Neuronal stem cell (in vitro differentiated cells): Measurements from ENCODE around the gene TRPM3.

Experiments used
- DNase-seq: peaks from one replicate; pipeline ENCODE4 v3.0.0-alpha.2; 2013; ENCODE audit warnings: low spot score
- H2AFZ ChIP-seq: one replicate; pipeline ENCODE4 v1.6.1; 2013; ENCODE audit warnings: mild to moderate bottlenecking, low read length, inconsistent platforms
- H2AK5ac ChIP-seq: 2 replicates; pipeline ENCODE4 v1.6.1; 2013; ENCODE audit warnings: low read depth, mild to moderate bottlenecking, inconsistent platforms, low read length, moderate library complexity, mixed read lengths
- H2BK120ac ChIP-seq: 2 replicates; pipeline ENCODE4 v1.6.1; 2013; ENCODE audit warnings: low read depth, mild to moderate bottlenecking, inconsistent platforms, low read length, moderate library complexity, mixed read lengths
- H2BK12ac ChIP-seq: one replicate; pipeline ENCODE4 v1.6.1; 2013; ENCODE audit warnings: low read length, inconsistent platforms
- H2BK15ac ChIP-seq: 2 replicates; pipeline ENCODE4 v1.6.1; 2013; ENCODE audit warnings: mild to moderate bottlenecking, low read length, inconsistent platforms, mixed read lengths
- H2BK5ac ChIP-seq: one replicate; pipeline ENCODE4 v1.6.1; 2013; ENCODE audit warnings: inconsistent platforms, mild to moderate bottlenecking, low read length, moderate library complexity
- H3K14ac ChIP-seq: one replicate; pipeline ENCODE4 v1.6.1; 2013; ENCODE audit warnings: low read length, inconsistent platforms
- H3K18ac ChIP-seq: 2 replicates; pipeline ENCODE4 v1.6.1; 2013; ENCODE audit warnings: low read length, inconsistent platforms
- H3K23ac ChIP-seq: 2 replicates; pipeline ENCODE4 v1.6.1; 2013; ENCODE audit warnings: low read depth, mild to moderate bottlenecking, mixed read lengths, low read length, inconsistent platforms; ENCODE audit not compliant: poor library complexity
- H3K27ac ChIP-seq: replicated peaks from 3 replicates; pipeline ENCODE4 v1.5.1; 2013; ENCODE audit warnings: low read length, inconsistent platforms
- H3K27me3 ChIP-seq, 3 experiments: 2 replicates each; pipeline ENCODE4 v1.6.1; 2013; ENCODE audit warnings: low read length in 3 of 3, mild to moderate bottlenecking in 2 of 3, inconsistent platforms in 1 of 3, low read depth in 1 of 3, mixed read lengths in 1 of 3, moderate library complexity in 1 of 3; ENCODE audit not compliant: control insufficient read depth in 3 of 3, insufficient read depth in 3 of 3
- H3K36me3 ChIP-seq, 2 donors: replicated peaks in 1 of 2; 2 replicates each; pipeline ENCODE4 v1.6.1; 2013; ENCODE audit warnings: low read length in 2 of 2; ENCODE audit not compliant: control insufficient read depth in 2 of 2, insufficient read depth in 2 of 2
- H3K4ac ChIP-seq: 2 replicates; pipeline ENCODE4 v1.6.1; 2013; ENCODE audit warnings: inconsistent platforms, mild to moderate bottlenecking, low read length, moderate library complexity
- H3K4me1 ChIP-seq, 2 donors: 1 replicate in 1 of 2; 2 replicates in 1 of 2; pipeline ENCODE4 v1.6.1; 2013; ENCODE audit warnings: low read length in 2 of 2, low read depth in 1 of 2; ENCODE audit not compliant: control insufficient read depth in 2 of 2, insufficient read depth in 1 of 2
- H3K4me2 ChIP-seq: one replicate; pipeline ENCODE4 v1.6.1; 2013; ENCODE audit warnings: mild to moderate bottlenecking, low read length, inconsistent platforms; ENCODE audit not compliant: insufficient read depth, poor library complexity, severe bottlenecking
- H3K4me3 ChIP-seq, 2 donors: 2 replicates each; pipeline ENCODE4 v1.5.1; 2013; ENCODE audit warnings: low read length in 2 of 2, mild to moderate bottlenecking in 2 of 2, inconsistent platforms in 1 of 2, moderate library complexity in 1 of 2
- H3K79me1 ChIP-seq: one replicate; pipeline ENCODE4 v1.6.1; 2013; ENCODE audit warnings: low read depth, mild to moderate bottlenecking, inconsistent platforms, low read length, moderate library complexity
- H3K9ac ChIP-seq: one replicate; pipeline ENCODE4 v1.6.1; 2013; ENCODE audit warnings: mild to moderate bottlenecking, low read depth, low read length, inconsistent platforms; ENCODE audit not compliant: poor library complexity
- H3K9me3 ChIP-seq, 2 donors: replicated peaks in 1 of 2; 2 replicates each; pipeline versions ENCODE3 to v1.6.1; 2013; ENCODE audit warnings: low read length in 2 of 2, mild to moderate bottlenecking in 2 of 2, inconsistent platforms in 1 of 2, low read depth in 1 of 2, mixed read lengths in 1 of 2, moderate library complexity in 1 of 2; ENCODE audit not compliant: control insufficient read depth in 2 of 2, insufficient read depth in 1 of 2
- H4K8ac ChIP-seq: one replicate; pipeline ENCODE4 v1.6.1; 2013; ENCODE audit warnings: low read depth, mild to moderate bottlenecking, inconsistent platforms, low read length, moderate library complexity
- H4K91ac ChIP-seq: one replicate; pipeline ENCODE4 v1.6.1; 2013; ENCODE audit warnings: low read length, low read depth, mild to moderate bottlenecking, inconsistent platforms; ENCODE audit not compliant: poor library complexity
- WGBS, 2 donors: extraction: QIAGEN DNeasy Blood & Tissue Kit; methylation state at CpG; one replicate each; pipeline ENCODE4 v1.1.7; 2013; ENCODE audit warnings: missing lambda C conversion rate in 2 of 2, mixed read lengths in 1 of 2; ENCODE audit not compliant: insufficient read length in 2 of 2, insufficient replicate concordance in 1 of 2; ENCODE audit errors: extremely low coverage in 2 of 2; 5-methylcytosine and 5-hydroxymethylcytosine counted together

Gene TRPM3

DNA sequence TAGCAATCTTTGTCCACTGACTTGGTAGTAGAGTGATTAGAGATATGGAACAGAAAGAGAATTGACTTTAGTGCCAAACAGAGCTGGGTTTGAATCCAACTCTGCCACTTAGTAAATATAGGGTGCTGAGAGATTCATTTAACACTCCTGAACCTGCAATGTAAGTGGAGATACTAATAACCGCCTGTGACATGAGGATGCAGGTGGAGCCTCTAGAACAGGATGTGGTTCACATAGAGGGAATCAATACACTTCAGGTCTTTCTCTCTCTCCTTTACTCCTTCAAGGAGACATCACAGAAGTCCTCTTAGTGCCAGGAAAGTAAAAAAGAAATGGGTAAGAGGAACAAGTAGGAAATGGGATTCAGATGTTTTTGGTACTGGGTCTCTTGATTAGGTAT lies 49.8 kb downstream of the TRPM3 start:
- Histone ChIP-seq H3K23ac (no peak overlapping the region), H3K27ac (no peak overlapping the region), H2BK12ac (no peak overlapping the region), H3K14ac (no peak overlapping the region), H3K36me3 (no peaks in the 10 kb centered on the region), H3K4me1 (peaks cover 4 to 6% of the 10 kb centered on the region in 2 donors), H3K9me3 (peaks cover 0 to 9% of the 10 kb centered on the region in 2 donors), H3K4me3 (no peak overlapping the region), H4K91ac (no peak overlapping the region), H3K4me2 (no peak overlapping the region), H2BK120ac (no peak overlapping the region), H2AFZ (no peak overlapping the region), H3K79me1 (no peaks in the 10 kb centered on the region), H2BK15ac (no peak overlapping the region), H3K27me3 (no peaks in the 10 kb centered on the region), H2AK5ac (no peak overlapping the region), H3K4ac (no peak overlapping the region), H3K9ac (no peak overlapping the region), H4K8ac (no peak overlapping the region), H3K18ac (no peak overlapping the region), H2BK5ac (no peak overlapping the region)
- WGBS, 2 donors, result no CpG with 5 or more reads among the region's 1 CpG
- DNase-seq, result no peak

DNA sequence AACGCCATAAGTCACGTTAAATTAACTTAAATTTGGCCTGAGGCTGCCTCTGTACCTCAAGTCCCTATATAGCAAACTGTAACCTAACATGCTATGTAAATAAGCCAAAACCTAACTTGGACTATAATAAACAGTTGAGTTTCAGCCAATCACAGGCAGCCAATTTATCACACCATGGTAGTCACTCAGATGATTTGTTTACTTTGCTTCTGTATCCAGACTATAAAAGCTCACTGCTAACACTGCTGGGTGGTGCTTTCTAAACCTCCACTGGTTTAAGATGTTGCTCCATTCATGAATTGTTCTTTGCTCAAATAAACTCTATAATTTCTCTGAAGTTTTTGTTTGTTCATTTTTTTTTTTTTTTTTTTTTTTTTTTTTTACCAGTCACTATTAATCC lies 62.8 kb downstream of the TRPM3 start:
- H3K23ac ChIP-seq, result no peak overlapping the region
- peaks cover 3 to 14% of the 10 kb centered on the region in 2 donors for H3K4me1 ChIP-seq
- H3K4me2 ChIP-seq, result no peak overlapping the region
- WGBS, 2 donors, result no CpG with 5 or more reads among the region's 2 CpGs
- no peak overlapping the region for H3K9ac ChIP-seq
- H2AK5ac ChIP-seq, result no peak overlapping the region
- H3K9me3 ChIP-seq, result peaks cover 0 to 14% of the 10 kb centered on the region in 2 donors
- no peak overlapping the region for H4K91ac ChIP-seq
- H4K8ac ChIP-seq, result no peak overlapping the region
- no peak overlapping the region for H3K4me3 ChIP-seq
- no peak overlapping the region for H3K18ac ChIP-seq
- no peak overlapping the region for H3K14ac ChIP-seq
- H2BK120ac ChIP-seq, result no peak overlapping the region
- H2AFZ ChIP-seq, result no peak overlapping the region
- H3K27ac ChIP-seq, result no peak overlapping the region
- no peak overlapping the region for H2BK5ac ChIP-seq
- no peaks in the 10 kb centered on the region for H3K27me3 ChIP-seq
- DNase-seq, result no peak
- no peak overlapping the region for H2BK15ac ChIP-seq
- no peak overlapping the region for H2BK12ac ChIP-seq
- peaks cover 4% of the 10 kb centered on the region for H3K79me1 ChIP-seq
- H3K4ac ChIP-seq, result no peak overlapping the region
- H3K36me3 ChIP-seq, result no peaks in the 10 kb centered on the region

- Histone ChIP-seq H3K4ac (no peak overlapping the region), H2AFZ (no peak overlapping the region), H3K79me1 (no peaks in the 10 kb centered on the region), H2AK5ac (no peak overlapping the region), H2BK15ac (no peak overlapping the region), H3K36me3 (no peaks in the 10 kb centered on the region), H3K27me3 (no peaks in the 10 kb centered on the region), H3K18ac (no peak overlapping the region), H3K4me2 (no peak overlapping the region), H3K9me3 (peaks cover 0 to 2% of the 10 kb centered on the region in 2 donors), H3K27ac (no peak overlapping the region), H2BK120ac (no peak overlapping the region), H3K23ac (no peak overlapping the region), H4K91ac (no peak overlapping the region), H3K14ac (no peak overlapping the region), H3K4me1 (peaks cover 9% of the 10 kb centered on the region in 2 donors), H3K9ac (no peak overlapping the region), H3K4me3 (no peak overlapping the region), H2BK5ac (no peak overlapping the region), H2BK12ac (no peak overlapping the region), H4K8ac (no peak overlapping the region)
- DNase-seq, result no peak
- no CpG with 5 or more reads among the region's 4 CpGs for whole genome bisulfite sequencing, 2 donors
Observed at GRCh38 chr9:71052287-71052686, 69.1 kb downstream of the TRPM3 start.

GRCh38 chr9:71048280-71048679 lies 73.1 kb downstream of the TRPM3 start:
- no peak for DNase-seq
- H3K4me2 ChIP-seq, result no peak overlapping the region
- H3K4me1 ChIP-seq, result peaks cover 9% of the 10 kb centered on the region in 2 donors
- H2BK15ac ChIP-seq, result no peak overlapping the region
- peaks cover 0 to 2% of the 10 kb centered on the region in 2 donors for H3K9me3 ChIP-seq
- no peak overlapping the region for H2BK120ac ChIP-seq
- no peak overlapping the region for H4K8ac ChIP-seq
- no peak overlapping the region for H2AFZ ChIP-seq
- H3K4ac ChIP-seq, result no peak overlapping the region
- no peak overlapping the region for H3K9ac ChIP-seq
- H3K27me3 ChIP-seq, result no peaks in the 10 kb centered on the region
- H3K18ac ChIP-seq, result no peak overlapping the region
- no peak overlapping the region for H4K91ac ChIP-seq
- WGBS, 2 donors, result no CpG with 5 or more reads among the region's 4 CpGs
- no peak overlapping the region for H3K27ac ChIP-seq
- no peak overlapping the region for H2AK5ac ChIP-seq
- no peak overlapping the region for H2BK12ac ChIP-seq
- no peaks in the 10 kb centered on the region for H3K79me1 ChIP-seq
- H2BK5ac ChIP-seq, result no peak overlapping the region
- H3K14ac ChIP-seq, result no peak overlapping the region
- H3K23ac ChIP-seq, result no peak overlapping the region
- H3K36me3 ChIP-seq, result no peaks in the 10 kb centered on the region
- H3K4me3 ChIP-seq, result no peak overlapping the region
